Ascending aorta (tissue), 2 donors: ENCODE data around the gene PPP1R14D. TPM values are rescaled to one million over a fixed set of nuclear protein-coding genes. Genes with fewer than 3 reads are reported as not detected.

ENCODE experiments used
- DNase-seq, 2 donors: peaks; one replicate each; pipeline ENCODE4 v3.0.0-alpha.2; 2019; ENCODE audit warnings: low spot score in 2 of 2
- H3K27ac ChIP-seq, 2 donors: fragments of 200-600 bp; sonication (generic); one replicate each; pipeline ENCODE4 v1.5.1; 2016 to 2017; ENCODE audit warnings: mild to moderate bottlenecking in 1 of 2
- H3K27me3 ChIP-seq: fragments of 200-600 bp; sonication (generic); one replicate; pipeline ENCODE4 v1.5.1; 2017
- H3K36me3 ChIP-seq, 2 donors: fragments of 200-600 bp; sonication (generic); one replicate each; pipeline ENCODE4 v1.5.1; 2016
- H3K4me1 ChIP-seq, 2 donors: fragments of 200-600 bp; sonication (generic); one replicate each; pipeline ENCODE4 v1.5.1; 2016 to 2017; ENCODE audit warnings: mild to moderate bottlenecking in 1 of 2
- H3K4me3 ChIP-seq, 2 donors: fragments of 200-600 bp; sonication (generic); one replicate each; pipeline ENCODE4 v1.5.1; 2016 to 2017; ENCODE audit warnings: mild to moderate bottlenecking in 1 of 2
- H3K9me3 ChIP-seq, 2 donors: fragments of 200-600 bp; sonication (generic); one replicate each; pipeline ENCODE4 v1.5.1; 2016
- CTCF ChIP-seq, 3 experiments: fragments of 200-600 bp in 2 of 3; fragments of 450-650 bp in 1 of 3; sonication (generic) in 2 of 3; IDR thresholded peaks; one replicate each; pipeline ENCODE4 v1.5.1; 2016 to 2019; ENCODE audit warnings: antibody characterized with exemption in 3 of 3, mild to moderate bottlenecking in 1 of 3, moderate library complexity in 1 of 3
- intact Hi-C: fragments of 100-400 bp; cut with DNase I; formaldehyde crosslinking; loops from one replicate; pipeline ENCODE4 v1.15.1; 2023
- total RNA-seq: library from RNA; depleted of rRNA; stranded (reverse); fragments of >200 nt; gene quantifications from one replicate; pipeline ENCODE4 v1.1.0, GENCODE V29; 2016

PPP1R14D gene
- total RNA-seq, 1 donor from 2014 or later, result not detected

DNA sequence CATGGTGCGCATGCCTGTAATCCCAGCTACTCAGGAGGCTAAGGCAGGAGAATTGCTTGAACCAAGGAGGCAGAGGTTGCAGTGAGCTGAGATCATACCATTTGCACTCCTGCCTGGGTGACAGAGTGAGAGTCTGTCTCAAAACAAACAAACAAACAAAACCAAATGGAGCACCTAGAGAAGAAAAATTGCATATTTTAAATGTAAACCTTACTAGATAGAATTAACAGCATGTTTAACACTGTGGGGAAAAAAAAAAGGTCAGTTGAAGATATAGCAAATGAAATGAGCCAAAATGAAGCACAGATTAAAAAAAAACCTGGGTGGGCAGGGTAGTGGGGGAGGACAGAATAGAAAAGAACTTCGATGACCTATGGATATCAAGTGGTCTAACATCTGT, 7.3 kb downstream of the PPP1R14D start:
- H3K9me3 ChIP-seq, result no peaks in the 10 kb centered on the region
- no peak for TF ChIP-seq CTCF (IDR thresholded peaks at IDR 0.05)
- H3K4me3 ChIP-seq, result no peak overlapping the region
- DNase-seq, result no peak
- intact Hi-C loops, result no loop called here
- no peak overlapping the region for H3K27ac ChIP-seq
- no peaks in the 10 kb centered on the region for H3K27me3 ChIP-seq
- H3K4me1 ChIP-seq, result no peaks in the 10 kb centered on the region
- no peaks in the 10 kb centered on the region for H3K36me3 ChIP-seq

GRCh38 chr15:40819048-40819447, 9.5 kb downstream of the PPP1R14D start:
- H3K4me3 ChIP-seq, result no peak overlapping the region
- intact Hi-C loops, result no loop called here
- H3K36me3 ChIP-seq, result no peaks in the 10 kb centered on the region
- TF ChIP-seq CTCF (IDR thresholded peaks at IDR 0.05), result no peak
- H3K27me3 ChIP-seq, result no peaks in the 10 kb centered on the region
- no peak overlapping the region for H3K27ac ChIP-seq
- H3K9me3 ChIP-seq, result no peaks in the 10 kb centered on the region
- no peak for DNase-seq
- H3K4me1 ChIP-seq, result no peaks in the 10 kb centered on the region

GRCh38 chr15:40815042-40815698, 13.3 kb downstream of the PPP1R14D start:
- Histone ChIP-seq H3K27ac (no peak overlapping the region), H3K4me3 (no peak overlapping the region), H3K9me3 (no peaks in the 10 kb centered on the region), H3K36me3 (peaks cover 0 to 15% of the 10 kb centered on the region in 2 donors), H3K4me1 (no peaks in the 10 kb centered on the region), H3K27me3 (no peaks in the 10 kb centered on the region)
- DNase-seq, result no peak
- intact Hi-C loops, result no loop called here
- no peak for TF ChIP-seq CTCF (IDR thresholded peaks at IDR 0.05)

- H3K4me3 ChIP-seq, result no peak overlapping the region
- DNase-seq, result no peak
- H3K36me3 ChIP-seq, result peaks cover 0 to 19% of the 10 kb centered on the region in 2 donors
- TF ChIP-seq CTCF (IDR thresholded peaks at IDR 0.05), result no peak
- H3K27me3 ChIP-seq, result no peaks in the 10 kb centered on the region
- peaks cover 0 to 9% of the 10 kb centered on the region in 2 donors for H3K4me1 ChIP-seq
- intact Hi-C loops, result no loop called here
- no peaks in the 10 kb centered on the region for H3K9me3 ChIP-seq
- H3K27ac ChIP-seq, result no peak overlapping the region
Observed at GRCh38 chr15:40812721-40813425, 15.6 kb downstream of the PPP1R14D start.

DNA sequence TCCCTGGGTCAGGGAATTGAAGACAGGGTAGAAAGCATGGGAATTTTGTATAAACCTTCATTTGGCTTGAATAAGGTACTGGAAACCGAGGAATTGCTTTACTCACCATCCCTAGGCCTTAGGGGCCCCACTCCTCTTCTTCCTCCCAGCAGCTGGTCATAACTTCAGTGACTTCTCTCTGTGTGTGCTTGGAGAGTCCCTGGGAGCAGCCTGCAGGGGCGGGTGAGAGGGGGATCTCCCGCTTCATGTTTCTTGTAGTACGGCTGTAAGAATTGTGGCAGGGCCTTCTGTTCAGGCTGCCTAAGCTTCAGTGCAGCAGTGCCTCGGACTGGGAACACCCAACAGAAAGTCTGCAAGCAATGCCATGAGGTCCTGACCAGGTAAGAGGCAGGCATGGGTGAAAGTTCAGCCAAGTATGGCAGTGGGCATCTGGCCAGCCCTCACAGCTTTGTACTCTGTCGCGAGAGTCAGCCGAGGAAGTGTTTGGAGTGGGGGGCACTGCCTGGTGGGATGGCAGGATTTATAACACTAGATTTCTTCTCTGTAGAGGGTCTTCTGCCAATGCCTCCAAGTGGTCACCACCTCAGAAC, 19.6 kb downstream of the PPP1R14D start:
- peaks cover 0 to 19% of the 10 kb centered on the region in 2 donors for H3K36me3 ChIP-seq
- H3K4me3 ChIP-seq, result no peak overlapping the region
- H3K27me3 ChIP-seq, result no peaks in the 10 kb centered on the region
- peaks cover 0 to 18% of the 10 kb centered on the region in 2 donors for H3K4me1 ChIP-seq
- H3K9me3 ChIP-seq, result no peaks in the 10 kb centered on the region
- no peak overlapping the region for H3K27ac ChIP-seq
- intact Hi-C loops, result loop anchor here (5.0 kb wide), 1 partner anchor 117 kb away; no protein-coding TSS in a partner anchor
- DNase-seq, result no peak
- TF ChIP-seq CTCF (IDR thresholded peaks at IDR 0.05), result no peak
